Measurements from ENCODE around the gene PARD3B. TPM values are rescaled to one million over a fixed set of nuclear protein-coding genes. Genes with fewer than 3 reads are reported as not detected.

The PARD3B gene
- total and polyA plus RNA-seq, 2 experiments from 2014 or later = 3.5 to 4.4 TPM

DNA sequence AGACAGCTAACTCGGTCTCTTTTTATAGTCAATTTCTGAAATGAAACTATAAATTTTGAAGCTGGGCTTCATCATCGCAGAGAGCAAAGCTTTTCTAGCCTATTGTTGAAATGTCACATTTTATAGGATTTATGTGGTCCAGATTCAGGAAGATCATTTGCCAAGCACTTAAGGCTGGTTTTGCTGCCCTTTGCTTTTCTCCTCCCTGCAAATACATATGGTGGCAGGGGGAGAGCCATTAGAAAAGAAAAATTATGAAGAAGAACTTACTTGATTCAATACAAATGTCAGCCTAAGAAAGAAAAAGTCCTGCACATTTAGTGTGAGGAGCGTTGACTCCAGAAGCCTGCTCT, 930.1 kb downstream of the PARD3B start:
- Mint-ChIP-seq H3K36me3 (ENCODE audit: low read depth) (peaks cover 4% of the 10 kb centered on the region), H3K27me3 (ENCODE audit: insufficient read depth, low read depth, poor library complexity) (peaks cover 2% of the 10 kb centered on the region), H3K4me1 (peaks cover 17% of the 10 kb centered on the region), H3K4me3 (no peak overlapping the region), H3K9me3 (no peaks in the 10 kb centered on the region), H3K27ac (no peak overlapping the region)
- Histone ChIP-seq H3K79me2 (replicated peaks; ENCODE audit: insufficient read depth) (no peaks in the 10 kb centered on the region), H2AFZ (no peak overlapping the region), H3K36me3 (ENCODE audit: insufficient read depth) (no peaks in the 10 kb centered on the region), H3K27ac (ENCODE audit: low read depth) (no peak overlapping the region), H3K4me3 (no peak overlapping the region), H4K20me1 (replicated peaks; ENCODE audit: insufficient read depth) (no peaks in the 10 kb centered on the region), H3K27me3 (ENCODE audit: insufficient read depth) (no peaks in the 10 kb centered on the region), H3K9me2 (ENCODE audit: insufficient read depth) (peaks cover 17% of the 10 kb centered on the region; the same call in 1 of the 2 replicates), H3K4me1 (ENCODE audit: insufficient read depth) (peaks cover 11% of the 10 kb centered on the region; the same call in 1 of the 2 replicates), H3K4me2 (no peak overlapping the region), H3F3A (replicated peaks; ENCODE audit: low read depth) (no peaks in the 10 kb centered on the region)
- DNase-seq (ENCODE audit: low spot score) (no peak), ATAC-seq (no peak)
- TF ChIP-seq, protein P1, sequence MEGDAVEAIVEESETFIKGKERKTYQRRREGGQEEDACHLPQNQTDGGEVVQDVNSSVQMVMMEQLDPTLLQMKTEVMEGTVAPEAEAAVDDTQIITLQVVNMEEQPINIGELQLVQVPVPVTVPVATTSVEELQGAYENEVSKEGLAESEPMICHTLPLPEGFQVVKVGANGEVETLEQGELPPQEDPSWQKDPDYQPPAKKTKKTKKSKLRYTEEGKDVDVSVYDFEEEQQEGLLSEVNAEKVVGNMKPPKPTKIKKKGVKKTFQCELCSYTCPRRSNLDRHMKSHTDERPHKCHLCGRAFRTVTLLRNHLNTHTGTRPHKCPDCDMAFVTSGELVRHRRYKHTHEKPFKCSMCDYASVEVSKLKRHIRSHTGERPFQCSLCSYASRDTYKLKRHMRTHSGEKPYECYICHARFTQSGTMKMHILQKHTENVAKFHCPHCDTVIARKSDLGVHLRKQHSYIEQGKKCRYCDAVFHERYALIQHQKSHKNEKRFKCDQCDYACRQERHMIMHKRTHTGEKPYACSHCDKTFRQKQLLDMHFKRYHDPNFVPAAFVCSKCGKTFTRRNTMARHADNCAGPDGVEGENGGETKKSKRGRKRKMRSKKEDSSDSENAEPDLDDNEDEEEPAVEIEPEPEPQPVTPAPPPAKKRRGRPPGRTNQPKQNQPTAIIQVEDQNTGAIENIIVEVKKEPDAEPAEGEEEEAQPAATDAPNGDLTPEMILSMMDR (conservative IDR thresholded peaks at IDR 0.05; ENCODE audit: low read depth in 2 of 2) = no peak
- TF ChIP-seq, protein P2, sequence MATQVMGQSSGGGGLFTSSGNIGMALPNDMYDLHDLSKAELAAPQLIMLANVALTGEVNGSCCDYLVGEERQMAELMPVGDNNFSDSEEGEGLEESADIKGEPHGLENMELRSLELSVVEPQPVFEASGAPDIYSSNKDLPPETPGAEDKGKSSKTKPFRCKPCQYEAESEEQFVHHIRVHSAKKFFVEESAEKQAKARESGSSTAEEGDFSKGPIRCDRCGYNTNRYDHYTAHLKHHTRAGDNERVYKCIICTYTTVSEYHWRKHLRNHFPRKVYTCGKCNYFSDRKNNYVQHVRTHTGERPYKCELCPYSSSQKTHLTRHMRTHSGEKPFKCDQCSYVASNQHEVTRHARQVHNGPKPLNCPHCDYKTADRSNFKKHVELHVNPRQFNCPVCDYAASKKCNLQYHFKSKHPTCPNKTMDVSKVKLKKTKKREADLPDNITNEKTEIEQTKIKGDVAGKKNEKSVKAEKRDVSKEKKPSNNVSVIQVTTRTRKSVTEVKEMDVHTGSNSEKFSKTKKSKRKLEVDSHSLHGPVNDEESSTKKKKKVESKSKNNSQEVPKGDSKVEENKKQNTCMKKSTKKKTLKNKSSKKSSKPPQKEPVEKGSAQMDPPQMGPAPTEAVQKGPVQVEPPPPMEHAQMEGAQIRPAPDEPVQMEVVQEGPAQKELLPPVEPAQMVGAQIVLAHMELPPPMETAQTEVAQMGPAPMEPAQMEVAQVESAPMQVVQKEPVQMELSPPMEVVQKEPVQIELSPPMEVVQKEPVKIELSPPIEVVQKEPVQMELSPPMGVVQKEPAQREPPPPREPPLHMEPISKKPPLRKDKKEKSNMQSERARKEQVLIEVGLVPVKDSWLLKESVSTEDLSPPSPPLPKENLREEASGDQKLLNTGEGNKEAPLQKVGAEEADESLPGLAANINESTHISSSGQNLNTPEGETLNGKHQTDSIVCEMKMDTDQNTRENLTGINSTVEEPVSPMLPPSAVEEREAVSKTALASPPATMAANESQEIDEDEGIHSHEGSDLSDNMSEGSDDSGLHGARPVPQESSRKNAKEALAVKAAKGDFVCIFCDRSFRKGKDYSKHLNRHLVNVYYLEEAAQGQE (IDR thresholded peaks at IDR 0.05; ENCODE audit: unreplicated experiment) = no peak
- TF ChIP-seq, protein P3, sequence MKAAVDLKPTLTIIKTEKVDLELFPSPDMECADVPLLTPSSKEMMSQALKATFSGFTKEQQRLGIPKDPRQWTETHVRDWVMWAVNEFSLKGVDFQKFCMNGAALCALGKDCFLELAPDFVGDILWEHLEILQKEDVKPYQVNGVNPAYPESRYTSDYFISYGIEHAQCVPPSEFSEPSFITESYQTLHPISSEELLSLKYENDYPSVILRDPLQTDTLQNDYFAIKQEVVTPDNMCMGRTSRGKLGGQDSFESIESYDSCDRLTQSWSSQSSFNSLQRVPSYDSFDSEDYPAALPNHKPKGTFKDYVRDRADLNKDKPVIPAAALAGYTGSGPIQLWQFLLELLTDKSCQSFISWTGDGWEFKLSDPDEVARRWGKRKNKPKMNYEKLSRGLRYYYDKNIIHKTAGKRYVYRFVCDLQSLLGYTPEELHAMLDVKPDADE (IDR thresholded peaks at IDR 0.05) = no peak
- TF ChIP-seq ZNF331 (CRISPR knock-in tag; IDR thresholded peaks at IDR 0.05; ENCODE audit: low read depth) = no peak
- TF ChIP-seq CREB1 (CRISPR knock-in tag; IDR thresholded peaks at IDR 0.05; ENCODE audit: low read depth) = no peak
- TF ChIP-seq, protein P4, sequence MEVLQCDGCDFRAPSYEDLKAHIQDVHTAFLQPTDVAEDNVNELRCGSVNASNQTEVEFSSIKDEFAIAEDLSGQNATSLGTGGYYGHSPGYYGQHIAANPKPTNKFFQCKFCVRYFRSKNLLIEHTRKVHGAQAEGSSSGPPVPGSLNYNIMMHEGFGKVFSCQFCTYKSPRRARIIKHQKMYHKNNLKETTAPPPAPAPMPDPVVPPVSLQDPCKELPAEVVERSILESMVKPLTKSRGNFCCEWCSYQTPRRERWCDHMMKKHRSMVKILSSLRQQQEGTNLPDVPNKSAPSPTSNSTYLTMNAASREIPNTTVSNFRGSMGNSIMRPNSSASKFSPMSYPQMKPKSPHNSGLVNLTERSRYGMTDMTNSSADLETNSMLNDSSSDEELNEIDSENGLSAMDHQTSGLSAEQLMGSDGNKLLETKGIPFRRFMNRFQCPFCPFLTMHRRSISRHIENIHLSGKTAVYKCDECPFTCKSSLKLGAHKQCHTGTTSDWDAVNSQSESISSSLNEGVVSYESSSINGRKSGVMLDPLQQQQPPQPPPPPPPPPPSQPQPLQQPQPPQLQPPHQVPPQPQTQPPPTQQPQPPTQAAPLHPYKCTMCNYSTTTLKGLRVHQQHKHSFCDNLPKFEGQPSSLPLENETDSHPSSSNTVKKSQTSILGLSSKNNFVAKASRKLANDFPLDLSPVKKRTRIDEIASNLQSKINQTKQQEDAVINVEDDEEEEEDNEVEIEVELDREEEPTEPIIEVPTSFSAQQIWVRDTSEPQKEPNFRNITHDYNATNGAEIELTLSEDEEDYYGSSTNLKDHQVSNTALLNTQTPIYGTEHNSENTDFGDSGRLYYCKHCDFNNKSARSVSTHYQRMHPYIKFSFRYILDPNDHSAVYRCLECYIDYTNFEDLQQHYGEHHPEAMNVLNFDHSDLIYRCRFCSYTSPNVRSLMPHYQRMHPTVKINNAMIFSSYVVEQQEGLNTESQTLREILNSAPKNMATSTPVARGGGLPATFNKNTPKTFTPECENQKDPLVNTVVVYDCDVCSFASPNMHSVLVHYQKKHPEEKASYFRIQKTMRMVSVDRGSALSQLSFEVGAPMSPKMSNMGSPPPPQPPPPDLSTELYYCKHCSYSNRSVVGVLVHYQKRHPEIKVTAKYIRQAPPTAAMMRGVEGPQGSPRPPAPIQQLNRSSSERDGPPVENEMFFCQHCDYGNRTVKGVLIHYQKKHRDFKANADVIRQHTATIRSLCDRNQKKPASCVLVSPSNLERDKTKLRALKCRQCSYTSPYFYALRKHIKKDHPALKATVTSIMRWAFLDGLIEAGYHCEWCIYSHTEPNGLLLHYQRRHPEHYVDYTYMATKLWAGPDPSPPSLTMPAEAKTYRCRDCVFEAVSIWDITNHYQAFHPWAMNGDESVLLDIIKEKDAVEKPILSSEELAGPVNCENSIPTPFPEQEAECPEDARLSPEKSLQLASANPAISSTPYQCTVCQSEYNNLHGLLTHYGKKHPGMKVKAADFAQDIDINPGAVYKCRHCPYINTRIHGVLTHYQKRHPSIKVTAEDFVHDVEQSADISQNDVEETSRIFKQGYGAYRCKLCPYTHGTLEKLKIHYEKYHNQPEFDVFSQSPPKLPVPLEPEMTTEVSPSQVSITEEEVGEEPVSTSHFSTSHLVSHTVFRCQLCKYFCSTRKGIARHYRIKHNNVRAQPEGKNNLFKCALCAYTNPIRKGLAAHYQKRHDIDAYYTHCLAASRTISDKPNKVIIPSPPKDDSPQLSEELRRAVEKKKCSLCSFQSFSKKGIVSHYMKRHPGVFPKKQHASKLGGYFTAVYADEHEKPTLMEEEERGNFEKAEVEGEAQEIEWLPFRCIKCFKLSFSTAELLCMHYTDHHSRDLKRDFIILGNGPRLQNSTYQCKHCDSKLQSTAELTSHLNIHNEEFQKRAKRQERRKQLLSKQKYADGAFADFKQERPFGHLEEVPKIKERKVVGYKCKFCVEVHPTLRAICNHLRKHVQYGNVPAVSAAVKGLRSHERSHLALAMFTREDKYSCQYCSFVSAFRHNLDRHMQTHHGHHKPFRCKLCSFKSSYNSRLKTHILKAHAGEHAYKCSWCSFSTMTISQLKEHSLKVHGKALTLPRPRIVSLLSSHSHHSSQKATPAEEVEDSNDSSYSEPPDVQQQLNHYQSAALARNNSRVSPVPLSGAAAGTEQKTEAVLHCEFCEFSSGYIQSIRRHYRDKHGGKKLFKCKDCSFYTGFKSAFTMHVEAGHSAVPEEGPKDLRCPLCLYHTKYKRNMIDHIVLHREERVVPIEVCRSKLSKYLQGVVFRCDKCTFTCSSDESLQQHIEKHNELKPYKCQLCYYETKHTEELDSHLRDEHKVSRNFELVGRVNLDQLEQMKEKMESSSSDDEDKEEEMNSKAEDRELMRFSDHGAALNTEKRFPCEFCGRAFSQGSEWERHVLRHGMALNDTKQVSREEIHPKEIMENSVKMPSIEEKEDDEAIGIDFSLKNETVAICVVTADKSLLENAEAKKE (CRISPR knock-in tag; IDR thresholded peaks at IDR 0.05) = no peak
- no peak for TF ChIP-seq EZH2phosphoT487 (IDR thresholded peaks at IDR 0.05; ENCODE audit: unreplicated experiment)
- no peak for TF ChIP-seq ZNF114 (CRISPR knock-in tag; IDR thresholded peaks at IDR 0.05)
- no peak for TF ChIP-seq EZH2 (IDR thresholded peaks at IDR 0.05; ENCODE audit: low read depth, unreplicated experiment)
- no peak for TF ChIP-seq JUNB (IDR thresholded peaks at IDR 0.05; ENCODE audit: unreplicated experiment)
- no peak for TF ChIP-seq STAT1 (IDR thresholded peaks at IDR 0.05; ENCODE audit: unreplicated experiment)
- TF ChIP-seq NANOG (IDR thresholded peaks at IDR 0.05; ENCODE audit: borderline replicate concordance) = no peak
- no peak for TF ChIP-seq POLR2AphosphoS5 (IDR thresholded peaks at IDR 0.05; ENCODE audit: low read depth)
